Mucosa of rectum (tissue), 2 donors: ENCODE data around the gene OPN1SW.

ENCODE experiments used
- H3K27ac ChIP-seq, 2 donors: one replicate each; pipeline ENCODE4 v1.7.0; 2013; ENCODE audit warnings: inconsistent platforms in 2 of 2, low read depth in 2 of 2, low read length in 2 of 2
- H3K27me3 ChIP-seq, 2 donors: one replicate each; pipeline ENCODE4 v1.7.0; 2013; ENCODE audit warnings: low read length in 2 of 2; ENCODE audit not compliant: control insufficient read depth in 2 of 2, insufficient read depth in 2 of 2
- H3K36me3 ChIP-seq, 2 donors: one replicate each; pipeline ENCODE4 v1.7.0; 2013; ENCODE audit warnings: low read length in 2 of 2; ENCODE audit not compliant: control insufficient read depth in 2 of 2, insufficient read depth in 2 of 2
- H3K4me1 ChIP-seq, 2 donors: one replicate each; pipeline ENCODE4 v1.7.0; 2013; ENCODE audit warnings: low read length in 2 of 2, mild to moderate bottlenecking in 1 of 2; ENCODE audit not compliant: control insufficient read depth in 2 of 2, insufficient read depth in 2 of 2
- H3K4me3 ChIP-seq, 2 donors: one replicate each; pipeline ENCODE4 v1.7.0; 2013; ENCODE audit warnings: low read length in 2 of 2
- H3K9ac ChIP-seq, 2 donors: one replicate each; pipeline ENCODE4 v1.7.0; 2013; ENCODE audit warnings: low read length in 2 of 2, low read depth in 1 of 2, mild to moderate bottlenecking in 1 of 2
- H3K9me3 ChIP-seq, 2 donors: one replicate each; pipeline ENCODE4 v1.7.0; 2013; ENCODE audit warnings: low read length in 2 of 2; ENCODE audit not compliant: control insufficient read depth in 2 of 2
- donor health status: healthy.
- donor health status: Normal muscosa, but diverticular disease.

OPN1SW gene

DNA sequence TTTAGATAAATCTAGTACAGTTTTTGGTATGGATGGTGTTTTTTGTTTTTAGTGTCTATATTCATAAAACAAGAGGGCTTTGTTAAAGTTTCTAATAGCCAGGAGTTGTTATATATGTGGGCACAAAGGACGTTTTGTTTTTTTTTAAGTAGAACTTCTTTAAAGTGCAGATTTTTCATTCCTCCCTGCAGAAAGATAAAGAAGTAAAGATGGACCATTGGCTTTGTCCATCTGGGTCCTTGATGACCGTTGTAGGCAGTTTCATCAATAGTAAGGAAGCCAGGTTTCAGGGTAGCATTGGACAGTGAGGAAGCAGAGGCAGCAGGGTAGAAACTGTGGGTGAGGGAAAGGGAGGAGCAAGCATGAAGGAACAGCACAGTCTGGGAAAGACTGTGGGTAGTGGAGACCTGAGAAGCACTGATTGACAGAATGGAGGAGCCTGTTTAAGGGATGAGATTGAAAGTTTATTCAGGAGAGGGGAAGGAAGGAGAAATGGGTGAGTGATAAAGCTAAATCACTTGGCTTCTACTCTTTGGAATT lies 31.2 kb downstream of the OPN1SW start:
- Histone ChIP-seq H3K27ac (no peak overlapping the region), H3K36me3 (peaks cover 9 to 10% of the 10 kb centered on the region in 2 donors), H3K4me3 (no peak overlapping the region), H3K9ac (no peak overlapping the region), H3K4me1 (peaks cover 10 to 13% of the 10 kb centered on the region in 2 donors), H3K9me3 (no peaks in the 10 kb centered on the region), H3K27me3 (no peaks in the 10 kb centered on the region)

DNA sequence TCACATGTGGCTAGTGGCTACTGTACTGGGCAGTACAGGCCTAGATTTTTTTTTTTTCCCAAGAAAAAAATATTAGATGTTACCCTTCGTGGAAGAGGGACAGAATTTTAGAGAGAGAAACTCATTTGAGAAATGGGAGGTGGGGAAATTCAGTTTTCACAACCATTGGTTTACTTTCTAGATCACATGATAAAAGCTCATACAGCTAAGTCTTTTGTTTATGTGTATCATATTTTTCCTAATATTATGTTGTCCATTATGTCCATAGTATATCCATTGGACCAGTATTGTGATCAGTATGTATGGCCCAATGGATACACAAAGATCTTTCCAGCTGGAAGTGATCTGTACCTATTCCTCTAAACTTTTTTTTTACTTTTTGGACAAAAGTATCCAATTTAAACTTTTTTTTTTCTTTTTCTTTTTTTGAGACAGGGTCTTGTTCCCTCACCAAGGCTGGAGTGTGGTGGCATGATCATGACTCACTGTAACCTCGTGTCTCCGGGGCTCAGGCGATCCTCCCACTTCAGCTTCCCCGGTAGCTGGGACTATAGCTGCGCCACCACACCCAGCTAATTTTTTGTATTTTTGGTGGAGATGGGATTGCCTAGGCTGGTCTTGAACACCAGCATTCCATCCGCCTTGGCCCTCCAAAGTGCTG lies 32.4 kb downstream of the OPN1SW start:
- Histone ChIP-seq H3K27ac (no peak overlapping the region), H3K4me1 (peaks cover 16 to 17% of the 10 kb centered on the region in 2 donors), H3K4me3 (no peak overlapping the region), H3K9me3 (no peaks in the 10 kb centered on the region), H3K27me3 (no peaks in the 10 kb centered on the region), H3K9ac (no peak overlapping the region), H3K36me3 (no peaks in the 10 kb centered on the region)

DNA sequence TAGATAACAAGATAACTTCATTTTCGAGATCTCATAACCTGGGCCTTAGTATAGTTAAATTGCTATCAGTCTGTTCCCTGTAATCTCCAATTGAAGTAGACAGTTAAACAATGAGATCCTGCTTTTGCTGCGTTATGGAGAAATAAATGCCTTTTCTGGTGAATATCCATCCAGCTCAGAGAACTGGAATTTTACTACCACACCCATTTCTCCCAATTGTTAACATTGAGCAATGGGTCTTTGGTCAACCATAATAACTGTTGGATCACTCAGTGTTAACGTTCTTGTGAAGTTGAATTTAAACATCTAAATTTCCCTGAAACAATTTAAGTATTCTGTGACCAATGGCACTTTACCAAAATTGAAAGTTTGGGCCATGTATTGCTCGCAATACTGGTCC lies 33.4 kb downstream of the OPN1SW start:
- no peaks in the 10 kb centered on the region for H3K36me3 ChIP-seq
- H3K27ac ChIP-seq: no peak overlapping the region
- peaks cover 16 to 19% of the 10 kb centered on the region in 2 donors for H3K4me1 ChIP-seq
- no peaks in the 10 kb centered on the region for H3K9me3 ChIP-seq
- H3K27me3 ChIP-seq: no peaks in the 10 kb centered on the region
- H3K4me3 ChIP-seq: no peak overlapping the region
- no peak overlapping the region for H3K9ac ChIP-seq

GRCh38 chr7:128741491-128741890 lies 34.1 kb downstream of the OPN1SW start:
- Histone ChIP-seq H3K4me3 (no peak overlapping the region), H3K36me3 (no peaks in the 10 kb centered on the region), H3K9ac (no peak overlapping the region), H3K27me3 (no peaks in the 10 kb centered on the region), H3K9me3 (no peaks in the 10 kb centered on the region), H3K27ac (no peak overlapping the region), H3K4me1 (peaks cover 16 to 19% of the 10 kb centered on the region in 2 donors)

GRCh38 chr7:128740996-128741395 lies 34.6 kb downstream of the OPN1SW start:
- Histone ChIP-seq H3K9ac (peak overlapping the region in 1 of 2 donors; percentile 5), H3K27ac (no peak overlapping the region), H3K9me3 (no peaks in the 10 kb centered on the region), H3K27me3 (no peaks in the 10 kb centered on the region), H3K4me1 (peaks cover 16 to 19% of the 10 kb centered on the region in 2 donors), H3K4me3 (peak overlapping the region in 1 of 2 donors; percentile 98), H3K36me3 (no peaks in the 10 kb centered on the region)

DNA sequence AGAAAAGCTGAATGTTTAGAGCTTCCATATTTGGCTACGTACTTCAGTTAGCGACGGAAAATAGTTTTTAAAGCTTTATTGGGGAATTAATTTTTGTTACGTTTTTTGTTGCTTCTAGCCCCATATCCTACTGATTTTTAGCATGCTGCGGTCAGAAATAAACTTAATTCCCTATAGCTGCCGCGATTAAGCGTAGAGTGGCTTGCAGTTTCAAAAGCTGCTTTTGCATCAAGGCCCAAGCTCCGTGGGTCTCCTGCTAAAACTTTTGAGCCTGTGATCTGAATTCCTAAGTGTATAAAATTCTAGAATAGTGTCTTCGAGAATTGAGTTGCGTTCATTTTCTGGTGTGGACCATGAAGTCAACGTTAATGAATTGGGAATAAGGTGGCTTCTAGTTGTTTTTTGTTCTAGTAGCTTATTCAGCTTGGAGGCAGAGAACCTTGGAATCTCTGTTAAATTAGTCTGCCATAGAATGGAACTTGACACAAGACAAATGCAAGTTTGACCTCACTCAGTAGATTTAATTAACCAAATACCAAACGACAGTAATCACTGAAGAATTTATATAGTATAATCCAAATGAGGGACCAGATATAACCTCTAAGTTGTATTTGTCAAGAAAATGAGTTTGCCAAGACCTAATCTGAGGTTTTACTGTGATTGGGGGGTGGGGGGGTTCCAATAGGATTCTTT lies 35.5 kb downstream of the OPN1SW start:
- Histone ChIP-seq H3K36me3 (no peaks in the 10 kb centered on the region), H3K27ac (peak overlapping the region; percentile 88 to 91), H3K9me3 (no peaks in the 10 kb centered on the region), H3K4me3 (peak overlapping the region; percentile 98 to 99), H3K4me1 (peaks cover 16 to 19% of the 10 kb centered on the region in 2 donors), H3K27me3 (no peaks in the 10 kb centered on the region), H3K9ac (peak overlapping the region; percentile 90 to 99)

DNA sequence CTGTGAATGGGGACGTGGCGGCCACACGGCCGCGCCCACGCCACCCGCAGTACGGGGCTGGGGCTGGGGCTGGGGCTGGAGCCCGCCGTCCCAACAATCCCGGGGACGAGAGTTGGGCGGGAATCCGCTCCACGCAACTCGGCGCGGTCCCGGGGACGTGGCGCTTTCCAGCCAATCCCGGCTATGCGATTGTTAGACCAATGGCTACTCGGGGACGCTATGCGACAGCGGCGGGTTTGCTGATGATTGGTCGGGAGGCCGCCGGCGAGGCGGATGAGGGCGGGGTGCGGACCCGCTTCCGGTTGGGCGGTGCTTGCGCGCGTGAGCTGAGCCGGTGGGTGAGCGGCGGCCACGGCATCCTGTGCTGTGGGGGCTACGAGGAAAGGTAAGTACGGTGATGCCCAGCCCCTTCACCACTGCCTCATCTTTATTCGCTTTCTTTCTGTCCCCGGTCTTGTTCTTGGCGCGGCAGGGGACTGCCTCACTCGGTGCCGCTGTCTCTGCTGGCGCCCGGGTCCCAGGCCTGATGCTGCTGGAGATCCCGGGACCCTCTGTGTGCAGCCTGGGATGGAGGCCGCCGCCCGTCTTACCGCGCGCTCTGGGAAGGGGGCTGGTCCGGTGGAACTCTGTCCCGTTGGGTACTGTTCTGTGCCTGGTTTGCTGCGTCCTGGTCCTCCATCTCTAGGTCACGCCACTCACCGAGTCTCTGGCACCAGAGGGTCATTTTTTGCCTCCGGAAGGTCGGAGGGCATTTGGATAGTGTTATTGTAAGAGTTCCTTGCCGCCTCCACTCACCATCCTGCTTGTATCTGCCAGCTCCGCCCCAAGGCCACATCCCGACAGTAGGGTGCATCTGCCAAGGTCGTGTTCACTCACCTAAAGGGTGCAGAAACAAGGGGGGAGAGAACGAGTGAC lies 36.3 kb downstream of the OPN1SW start, which contains the start of gene CALU:
Gene CALU, plus strand, starts transcription at position 312 of the 915 bp plus-strand sequence. CDS start 9,225 bp downstream, outside the sequence.
- Histone ChIP-seq H3K4me1 (peaks cover 16 to 19% of the 10 kb centered on the region in 2 donors), H3K9me3 (no peaks in the 10 kb centered on the region), H3K36me3 (no peaks in the 10 kb centered on the region), H3K27me3 (peaks cover 0 to 4% of the 10 kb centered on the region in 2 donors), H3K9ac (peak within 1 kb of the TSS; percentile 90 to 99), H3K27ac (peak within 1 kb of the TSS; percentile 88 to 91), H3K4me3 (peak within 1 kb of the TSS; percentile 98 to 99)

DNA sequence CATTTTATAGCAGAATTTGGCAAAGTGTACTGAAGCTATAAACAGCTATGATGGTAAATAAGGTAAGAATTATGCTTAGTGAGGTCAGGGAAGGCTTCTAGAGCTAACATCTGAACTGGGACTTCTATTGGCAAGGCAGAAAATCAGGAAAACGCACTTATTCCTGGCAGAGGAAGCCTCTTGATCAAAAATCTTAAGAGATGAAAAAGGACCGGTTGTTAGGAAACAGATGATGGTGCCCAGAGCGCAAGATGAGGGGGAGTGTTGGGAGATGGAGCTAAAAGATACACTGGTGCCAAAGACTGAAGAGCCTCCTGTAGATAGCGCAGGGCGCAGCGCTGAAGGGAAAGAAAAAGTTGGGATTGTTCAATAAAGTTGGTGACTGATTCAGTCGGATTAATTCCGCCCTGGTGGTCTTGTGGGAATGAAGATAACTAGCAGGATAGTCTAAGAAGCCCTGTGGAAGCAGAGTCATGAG lies 37.0 kb downstream of the OPN1SW start:
- no peaks in the 10 kb centered on the region for H3K36me3 ChIP-seq
- H3K4me1 ChIP-seq: peaks cover 16 to 19% of the 10 kb centered on the region in 2 donors
- peak overlapping the region; percentile 90 to 99 for H3K9ac ChIP-seq
- H3K27ac ChIP-seq: peak overlapping the region; percentile 73 to 88
- H3K27me3 ChIP-seq: peaks cover 0 to 4% of the 10 kb centered on the region in 2 donors
- H3K9me3 ChIP-seq: no peaks in the 10 kb centered on the region
- H3K4me3 ChIP-seq: peak overlapping the region; percentile 98 to 99

DNA sequence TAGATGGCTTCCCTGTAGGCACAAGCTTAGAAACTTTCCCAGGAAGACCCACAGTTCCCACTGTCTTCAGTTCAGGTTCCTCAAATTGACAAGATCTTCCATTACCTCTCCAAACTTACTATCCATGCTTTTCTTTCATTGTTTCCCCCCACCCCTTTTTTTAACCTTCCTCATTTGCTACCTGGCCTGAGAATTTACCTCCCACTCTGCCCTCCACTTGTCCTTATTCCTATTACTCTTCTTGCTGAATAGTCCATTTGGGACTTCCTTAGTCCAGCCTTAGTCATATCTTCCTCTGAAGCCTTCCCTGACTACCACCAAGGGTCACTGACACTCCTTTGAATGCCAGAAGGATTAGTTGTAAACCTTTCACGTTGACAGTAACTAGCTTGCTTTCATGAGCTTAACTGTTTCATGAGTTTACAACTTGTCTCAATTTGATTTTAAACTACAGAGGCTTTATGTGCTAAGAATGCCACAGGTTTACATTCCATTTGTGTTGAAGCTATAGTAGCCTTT lies 37.7 kb downstream of the OPN1SW start:
- H3K27me3 ChIP-seq: peaks cover 0 to 6% of the 10 kb centered on the region in 2 donors
- peak overlapping the region in 1 of 2 donors; percentile 88 for H3K27ac ChIP-seq
- H3K4me3 ChIP-seq: no peak overlapping the region
- H3K9ac ChIP-seq: peak overlapping the region in 1 of 2 donors; percentile 99
- no peaks in the 10 kb centered on the region for H3K36me3 ChIP-seq
- H3K4me1 ChIP-seq: peaks cover 16 to 19% of the 10 kb centered on the region in 2 donors
- no peaks in the 10 kb centered on the region for H3K9me3 ChIP-seq
